H9 (cell line): ENCODE data around the gene TMEM151A. TPM values are rescaled to one million over a fixed set of nuclear protein-coding genes. Genes with fewer than 3 reads are reported as not detected.

Source experiments
- DNase-seq: peaks from one replicate; pipeline ENCODE4 v3.0.0-alpha.2; 2017
- H2AFZ ChIP-seq: one replicate; pipeline ENCODE4 v1.6.1; 2013; ENCODE audit warnings: mild to moderate bottlenecking, low read length, control low read depth, moderate library complexity
- H2AK5ac ChIP-seq: 2 replicates; pipeline ENCODE4 v1.6.1; 2013; ENCODE audit warnings: low read length, control low read depth, mixed read lengths; ENCODE audit not compliant: insufficient read length
- H2BK120ac ChIP-seq: one replicate; pipeline ENCODE4 v1.6.1; 2013; ENCODE audit warnings: low read depth, mild to moderate bottlenecking, low read length, control low read depth, inconsistent platforms; ENCODE audit not compliant: poor library complexity, severe bottlenecking
- H2BK12ac ChIP-seq: 2 replicates; pipeline ENCODE4 v1.6.1; 2013; ENCODE audit warnings: low read length, control low read depth, mixed read lengths, low read depth; ENCODE audit not compliant: insufficient read length
- H2BK15ac ChIP-seq: 2 replicates; pipeline ENCODE4 v1.6.1; 2013; ENCODE audit warnings: low read depth, low read length, control low read depth
- H2BK20ac ChIP-seq: one replicate; pipeline ENCODE4 v1.6.1; 2013; ENCODE audit warnings: low read depth, mild to moderate bottlenecking, low read length, control low read depth, inconsistent platforms; ENCODE audit not compliant: poor library complexity, severe bottlenecking
- H2BK5ac ChIP-seq: 2 replicates; pipeline ENCODE4 v1.6.1; 2013; ENCODE audit warnings: low read length, control low read depth, mixed read lengths; ENCODE audit not compliant: insufficient read length
- H3K14ac ChIP-seq: 2 replicates; pipeline ENCODE4 v1.6.1; 2013; ENCODE audit warnings: low read length, control low read depth; ENCODE audit not compliant: insufficient read depth
- H3K18ac ChIP-seq: 2 replicates; pipeline ENCODE4 v1.6.1; 2013; ENCODE audit warnings: low read depth, mild to moderate bottlenecking, mixed read lengths, low read length, control low read depth; ENCODE audit not compliant: insufficient read length
- H3K23ac ChIP-seq: 2 replicates; pipeline ENCODE4 v1.6.1; 2013; ENCODE audit warnings: low read length, control low read depth, mixed read lengths, low read depth; ENCODE audit not compliant: insufficient read length
- H3K23me2 ChIP-seq: 2 replicates; pipeline ENCODE4 v1.6.1; 2013; ENCODE audit warnings: low read depth, mild to moderate bottlenecking, mixed read lengths, low read length, control low read depth; ENCODE audit not compliant: insufficient read length, poor library complexity, severe bottlenecking
- H3K27ac ChIP-seq: 2 replicates; pipeline ENCODE4 v1.5.1; 2013; ENCODE audit warnings: low read length, control low read depth, mixed read lengths, low read depth; ENCODE audit not compliant: insufficient read length
- H3K27me3 ChIP-seq: 2 replicates; pipeline ENCODE4 v1.6.1; 2013; ENCODE audit warnings: low read length, control low read depth, inconsistent platforms; ENCODE audit not compliant: insufficient read depth
- H3K4ac ChIP-seq: 2 replicates; pipeline ENCODE4 v1.6.1; 2013; ENCODE audit warnings: low read depth, mild to moderate bottlenecking, control low read depth, inconsistent platforms, low read length, moderate library complexity
- H3K4me1 ChIP-seq: 2 replicates; pipeline ENCODE4 v1.6.1; 2013; ENCODE audit warnings: low read length, control low read depth, inconsistent platforms; ENCODE audit not compliant: insufficient read depth
- H3K4me2 ChIP-seq: 2 replicates; pipeline ENCODE4 v1.6.1; 2013; ENCODE audit warnings: low read length, control low read depth, mixed read lengths; ENCODE audit not compliant: insufficient read length, insufficient read depth
- H3K56ac ChIP-seq: 2 replicates; pipeline ENCODE4 v1.6.1; 2013; ENCODE audit warnings: low read depth, mild to moderate bottlenecking, mixed read lengths, low read length, control low read depth; ENCODE audit not compliant: insufficient read length
- H3K79me1 ChIP-seq: 2 replicates; pipeline ENCODE4 v1.6.1; 2013; ENCODE audit warnings: low read depth, mild to moderate bottlenecking, moderate library complexity, low read length, control low read depth, inconsistent platforms; ENCODE audit not compliant: insufficient read depth, poor library complexity, severe bottlenecking
- H3K79me2 ChIP-seq: 2 replicates; pipeline ENCODE4 v1.6.1; 2013; ENCODE audit warnings: low read length, control low read depth, inconsistent platforms; ENCODE audit not compliant: insufficient read depth
- H3K9ac ChIP-seq: 2 replicates; pipeline ENCODE4 v1.6.1; 2013; ENCODE audit warnings: low read length, control low read depth, mixed read lengths; ENCODE audit not compliant: insufficient read length; ENCODE audit errors: extremely low read depth
- H3K9me3 ChIP-seq: one replicate; pipeline ENCODE4 v1.6.1; 2013; ENCODE audit warnings: low read depth, low read length, inconsistent platforms; ENCODE audit not compliant: control insufficient read depth
- H3T11ph ChIP-seq: one replicate; pipeline ENCODE4 v1.6.1; 2013; ENCODE audit warnings: mild to moderate bottlenecking, low read length, control low read depth, inconsistent platforms
- H4K20me1 ChIP-seq: one replicate; pipeline ENCODE4 v1.6.1; 2013; ENCODE audit not compliant: control insufficient read depth, insufficient read length, insufficient read depth
- H4K5ac ChIP-seq: 2 replicates; pipeline ENCODE4 v1.6.1; 2013; ENCODE audit warnings: low read depth, mild to moderate bottlenecking, mixed read lengths, low read length, control low read depth; ENCODE audit not compliant: insufficient read length
- H4K8ac ChIP-seq: replicated peaks from 2 replicates; pipeline ENCODE4 v1.6.1; 2013; ENCODE audit warnings: low read length, control low read depth, mixed read lengths, low read depth; ENCODE audit not compliant: insufficient read length
- H4K91ac ChIP-seq: 2 replicates; pipeline ENCODE4 v1.6.1; 2013; ENCODE audit warnings: low read depth, mild to moderate bottlenecking, moderate library complexity, mixed read lengths, low read length, control low read depth; ENCODE audit not compliant: insufficient read length
- H3K27ac Mint-ChIP-seq, 3 experiments: 2 replicates in 2 of 3; 3 replicates in 1 of 3; pipeline ENCODE4 v1.8.0; 2020 to 2021; ENCODE audit warnings: mixed read lengths in 3 of 3, mild to moderate bottlenecking in 1 of 3, moderate library complexity in 1 of 3
- H3K27me3 Mint-ChIP-seq: 2 replicates; pipeline ENCODE4 v1.8.0; 2021; ENCODE audit warnings: low read depth, mild to moderate bottlenecking, moderate library complexity, mixed read lengths
- H3K36me3 Mint-ChIP-seq, 3 experiments: 2 replicates in 2 of 3; 3 replicates in 1 of 3; pipeline ENCODE4 v1.8.0; 2020 to 2021; ENCODE audit warnings: low read depth in 3 of 3, mixed read lengths in 3 of 3; ENCODE audit not compliant: insufficient read depth in 1 of 3
- H3K4me1 Mint-ChIP-seq, 2 experiments: 2 replicates each; pipeline ENCODE4 v1.8.0; 2020; ENCODE audit warnings: mixed read lengths in 2 of 2
- H3K4me3 Mint-ChIP-seq, 2 experiments: 2 replicates in 1 of 2; 3 replicates in 1 of 2; pipeline ENCODE4 v1.8.0; 2020 to 2021; ENCODE audit warnings: mild to moderate bottlenecking in 2 of 2, mixed read lengths in 2 of 2, moderate library complexity in 1 of 2
- H3K9me3 Mint-ChIP-seq, 2 experiments: 2 replicates in 1 of 2; 3 replicates in 1 of 2; pipeline ENCODE4 v1.8.0; 2020; ENCODE audit warnings: mild to moderate bottlenecking in 2 of 2, mixed read lengths in 2 of 2, moderate library complexity in 1 of 2
- CTCF ChIP-seq: fragments of 200-600 bp; sonication (generic); conservative IDR thresholded peaks from 3 replicates; pipeline ENCODE4 v1.8.0; 2021; ENCODE audit warnings: antibody characterized with exemption, mild to moderate bottlenecking
- WGBS: extraction: QIAGEN DNeasy Blood & Tissue Kit; methylation state at CpG from one replicate; pipeline ENCODE4 v1.1.7; 2013; ENCODE audit warnings: missing lambda C conversion rate, low lambda C conversion rate, mixed read lengths; ENCODE audit not compliant: insufficient read length; ENCODE audit errors: extremely low coverage; 5-methylcytosine and 5-hydroxymethylcytosine counted together
- total RNA-seq: library from RNA; stranded (reverse); gene quantifications from 2 replicates; pipeline ENCODE4 v1.2.1, GENCODE V29; 2021

TMEM151A gene
- total RNA-seq, 1 experiment from 2014 or later: 1.2 TPM

- H3T11ph ChIP-seq: no peak overlapping the region
- H3K9ac ChIP-seq: peak overlapping the region; percentile 55
- no peaks in the 10 kb centered on the region for H3K27me3 ChIP-seq
- H3K23ac ChIP-seq: no peak overlapping the region
- peak overlapping the region; percentile 16; the same call in 1 of the 2 replicates for H3K14ac ChIP-seq
- H3K9me3 Mint-ChIP-seq: peaks cover 0 to 2% of the 10 kb centered on the region in 2 experiments; a peak in 1 of 5 replicates
- H3K4me3 Mint-ChIP-seq: peak overlapping the region; percentile 84 to 94
- no peak overlapping the region for H2AFZ ChIP-seq
- no peak overlapping the region for H4K91ac ChIP-seq
- no peak overlapping the region for H4K8ac ChIP-seq
- H3K4me1 ChIP-seq: no peaks in the 10 kb centered on the region
- no peak overlapping the region for H2BK15ac ChIP-seq
- H3K27me3 Mint-ChIP-seq: peaks cover 3% of the 10 kb centered on the region; the same call in 1 of the 2 replicates
- no peak overlapping the region for H2BK120ac ChIP-seq
- no peak; the same call in 2 of the 3 replicates for TF ChIP-seq CTCF
- H3K79me1 ChIP-seq: no peaks in the 10 kb centered on the region
- no peak overlapping the region for H3K4ac ChIP-seq
- H4K5ac ChIP-seq: no peak overlapping the region
- H3K9me3 ChIP-seq: no peaks in the 10 kb centered on the region
- H3K56ac ChIP-seq: no peak overlapping the region
- no peak overlapping the region for H2BK5ac ChIP-seq
- H2BK12ac ChIP-seq: no peak overlapping the region
- peak overlapping the region in 1 of 3 experiments; percentile 68; a peak in 1 of 7 replicates for H3K27ac Mint-ChIP-seq
- peaks cover 18 to 19% of the 10 kb centered on the region in 2 experiments for H3K4me1 Mint-ChIP-seq
- H2AK5ac ChIP-seq: no peak overlapping the region
- no peaks in the 10 kb centered on the region for H4K20me1 ChIP-seq
- H3K4me2 ChIP-seq: peak overlapping the region; percentile 90
- no peak overlapping the region for H3K27ac ChIP-seq
- H3K23me2 ChIP-seq: peaks cover 8% of the 10 kb centered on the region
- no CpG with 5 or more reads among the region's 28 CpGs for WGBS
- H2BK20ac ChIP-seq: no peak overlapping the region
- H3K36me3 Mint-ChIP-seq: peaks cover 13 to 46% (median 46%) of the 10 kb centered on the region in 3 experiments
- no peak overlapping the region for H3K18ac ChIP-seq
- H3K79me2 ChIP-seq: no peaks in the 10 kb centered on the region
- no peak for DNase-seq
These were observed 33.2 kb upstream of the TMEM151A start for GRCh38 chr11:66258473-66258893.
